HCT116 (cell line): ENCODE measurements around the gene GLYR1. TPM values are rescaled to one million over a fixed set of nuclear protein-coding genes. Genes with fewer than 3 reads are reported as not detected.

ENCODE experiments used
- ATAC-seq: fragments of 200-7000 bp; cut with Tn5 transposase; 2 replicates; pipeline ENCODE4 v1.9.1; 2020; ENCODE audit warnings: mild to moderate bottlenecking, moderate library complexity
- BruUV-seq: library from RNA; stranded (reverse); fragments of 400-500 nt; replicated peaks from 2 replicates; lab custom pipeline; 2021; lab: Mats Ljungman, UMichigan
- CTCF ChIA-PET: fragments of 300-600 bp; sonication (Branson Sonifier 250); formaldehyde crosslinking; loops from one replicate; lab custom pipeline; 2021; ENCODE audit warnings: antibody characterized with exemption; lab: Charles Lee
- POLR2A ChIA-PET: fragments of 300-600, 350-600 bp; sonication (Branson Sonifier 250); formaldehyde crosslinking; loops from one replicate; lab custom pipeline; 2021; ENCODE audit warnings: antibody characterized with exemption; lab: Charles Lee
- RAD21 ChIA-PET, 2 experiments: fragments of 300-600 bp; sonication (Branson Sonifier 250); formaldehyde crosslinking; loops; one replicate each; lab custom pipeline; 2023; ENCODE audit warnings: low total read pairs in 2 of 2; ENCODE audit not compliant: uncharacterized antibody in 2 of 2, unreplicated experiment in 2 of 2, low non-redundant PET in 1 of 2; lab: Charles Lee
- DNase-seq: peaks from one replicate; pipeline ENCODE4 v3.0.0-alpha.2; 2010; ENCODE audit warnings: low read depth, low spot score
- H2AFZ ChIP-seq: fragments of 200-600 bp; shearing (Covaris generic), sonication (generic); 2 replicates; pipeline ENCODE4 v1.6.1; 2017; ENCODE audit warnings: low read depth, mixed run types, mixed read lengths, antibody characterized with exemption, low read length; ENCODE audit not compliant: poor library complexity, severe bottlenecking
- H3K27ac ChIP-seq: 2 replicates; pipeline ENCODE4 v1.5.1; 2012; ENCODE audit warnings: low read depth, low read length
- H3K27me3 ChIP-seq: fragments of 200-600 bp; sonication (generic); 2 replicates; pipeline ENCODE4 v1.6.1; 2016; ENCODE audit warnings: mixed run types, low read length, mixed read lengths; ENCODE audit not compliant: insufficient read depth
- H3K36me3 ChIP-seq, 2 experiments: fragments of 200-500 bp in 1 of 2; fragments of 200-600 bp in 1 of 2; sonication (Bioruptor generic) in 1 of 2; sonication (generic) in 1 of 2; 2 replicates each; pipeline versions ENCODE4 v1.5.1 to v1.6.1; 2014 to 2016; ENCODE audit warnings: low read length in 2 of 2, inconsistent platforms in 1 of 2, mixed read lengths in 1 of 2, mixed run types in 1 of 2; ENCODE audit not compliant: insufficient read depth in 2 of 2, control insufficient read depth in 1 of 2
- H3K4me1 ChIP-seq, 2 experiments: fragments of 200-600 bp in 1 of 2; sonication (generic) in 1 of 2; 2 replicates each; pipeline versions ENCODE4 v1.5.1 to v1.6.1; 2012 to 2017; ENCODE audit warnings: low read length in 2 of 2, inconsistent platforms in 1 of 2, mild to moderate bottlenecking in 1 of 2, mixed read lengths in 1 of 2, mixed run types in 1 of 2, moderate library complexity in 1 of 2; ENCODE audit not compliant: insufficient read depth in 2 of 2, control insufficient read depth in 1 of 2
- H3K4me2 ChIP-seq: fragments of 200-600 bp; sonication (generic); 2 replicates; pipeline ENCODE4 v1.6.1; 2017; ENCODE audit warnings: mixed run types, low read length, mixed read lengths
- H3K4me3 ChIP-seq, 2 experiments: fragments of 200-600 bp in 1 of 2; sonication (generic) in 1 of 2; replicated peaks in 1 of 2; 2 replicates each; pipeline ENCODE4 v1.5.1; 2011 to 2016; ENCODE audit warnings: low read length in 2 of 2, control low read depth in 1 of 2, low read depth in 1 of 2, mild to moderate bottlenecking in 1 of 2, mixed read lengths in 1 of 2, mixed run types in 1 of 2
- H3K79me2 ChIP-seq: fragments of 200-600 bp; sonication (generic); 2 replicates; pipeline ENCODE4 v1.6.1; 2017; ENCODE audit warnings: mild to moderate bottlenecking, mixed run types, low read length, moderate library complexity, mixed read lengths; ENCODE audit not compliant: insufficient read depth
- H3K9ac ChIP-seq: fragments of 200-600 bp; sonication (generic); 2 replicates; pipeline ENCODE4 v1.6.1; 2016; ENCODE audit warnings: low read length, mixed read lengths
- H3K9me2 ChIP-seq: fragments of 200-600 bp; sonication (generic), shearing (Covaris generic); 2 replicates; pipeline ENCODE4 v1.6.1; 2017; ENCODE audit warnings: mixed run types, mild to moderate bottlenecking, moderate library complexity; ENCODE audit not compliant: insufficient read depth
- H3K9me3 ChIP-seq, 2 experiments: fragments of 200-500 bp in 1 of 2; fragments of 200-600 bp in 1 of 2; sonication (Bioruptor generic) in 1 of 2; sonication (generic) in 1 of 2; 2 replicates each; pipeline ENCODE4 v1.6.1; 2014 to 2017; ENCODE audit warnings: low read length in 2 of 2, mixed read lengths in 2 of 2, inconsistent platforms in 1 of 2, low read depth in 1 of 2, mild to moderate bottlenecking in 1 of 2, mixed run types in 1 of 2, moderate library complexity in 1 of 2; ENCODE audit not compliant: control insufficient read depth in 1 of 2, insufficient read depth in 1 of 2
- H4K20me1 ChIP-seq: fragments of 200-600 bp; sonication (generic), shearing (Covaris generic); 2 replicates; pipeline ENCODE4 v1.6.1; 2017; ENCODE audit warnings: mixed run types, mild to moderate bottlenecking, moderate library complexity; ENCODE audit not compliant: insufficient read depth
- EGR1 ChIP-seq: IDR thresholded peaks from 2 replicates; pipeline ENCODE4 v1.6.1; 2012; ENCODE audit warnings: low read depth
- ELF1 ChIP-seq: IDR thresholded peaks from 2 replicates; pipeline ENCODE4 v1.6.1; 2012; ENCODE audit warnings: low read depth, borderline replicate concordance
- EZH2 ChIP-seq: fragments of 200-600 bp; sonication (generic); IDR thresholded peaks from 2 replicates; pipeline ENCODE4 v1.6.1; 2017; ENCODE audit warnings: antibody characterized with exemption, mixed run types
- SP1 ChIP-seq: IDR thresholded peaks from 2 replicates; pipeline ENCODE4 v1.6.1; 2012; ENCODE audit warnings: low read depth
- TCF7L2 ChIP-seq: IDR thresholded peaks from 2 replicates; pipeline ENCODE4 v1.7.0; 2011; ENCODE audit warnings: borderline replicate concordance, inconsistent platforms; ENCODE audit not compliant: insufficient read depth, insufficient read length; ENCODE audit errors: extremely low read depth
- intact Hi-C: fragments of 100-400 bp; cut with micrococcal nuclease; formaldehyde crosslinking; loops from 2 replicates; pipeline ENCODE4 v1.10.0; 2022
- total RNA-seq: library from RNA; stranded (reverse); gene quantifications from one replicate; pipeline ENCODE4 v1.2.1, GENCODE V29; 2021; ENCODE audit not compliant: unreplicated experiment
- TF ChIP-seq, protein P1 (sequence below): IDR thresholded peaks from 2 replicates; pipeline ENCODE4 v1.6.1; 2012
- TF ChIP-seq, protein P2 (sequence below): IDR thresholded peaks from 2 replicates; pipeline ENCODE4 v1.6.1; 2011; ENCODE audit warnings: mild to moderate bottlenecking, low read length, moderate library complexity; ENCODE audit not compliant: insufficient replicate concordance; ENCODE audit errors: extremely low read depth

GLYR1 gene
- total RNA-seq, 1 experiment from 2014 or later: 50.0 TPM

DNA sequence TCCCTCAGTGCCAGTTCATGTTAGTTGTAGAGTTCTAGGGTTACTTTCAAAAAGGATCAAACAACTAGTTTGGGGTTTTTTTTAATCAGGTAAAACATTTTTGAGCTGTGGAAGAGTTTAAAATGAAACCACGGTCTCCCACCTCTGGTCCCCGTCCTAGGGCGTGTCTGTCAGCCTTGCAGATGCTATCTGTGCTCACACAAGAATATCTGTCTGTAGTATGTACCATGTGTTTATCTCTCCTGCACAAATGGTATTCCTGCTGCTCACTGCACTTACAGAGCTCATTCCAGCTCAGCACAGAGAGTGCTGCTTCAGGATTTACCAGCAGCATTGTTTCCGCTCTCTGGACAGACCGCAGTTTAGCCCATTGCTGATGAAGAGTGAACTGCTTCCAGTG is 39.1 kb upstream of the GLYR1 start:
- Histone ChIP-seq H3K9ac (no peak overlapping the region), H3K4me2 (no peak overlapping the region), H3K27ac (no peak overlapping the region), H3K9me2 (no peaks in the 10 kb centered on the region), H3K4me1 (peaks cover 19 to 23% of the 10 kb centered on the region in 2 experiments), H2AFZ (no peak overlapping the region), H3K27me3 (no peaks in the 10 kb centered on the region), H3K4me3 (no peak overlapping the region), H4K20me1 (peaks cover 8% of the 10 kb centered on the region; the same call in 1 of the 2 replicates), H3K79me2 (no peaks in the 10 kb centered on the region), H3K36me3 (peaks cover 27 to 31% of the 10 kb centered on the region in 2 experiments), H3K9me3 (no peaks in the 10 kb centered on the region; a peak in 1 of 4 replicates)
- ChIA-PET CTCF (no interaction called here), RAD21 (no interaction called here), POLR2A (no interaction called here)
- no peak for TF ChIP-seq EZH2
- intact Hi-C loops: no loop called here
- ATAC-seq (no peak), DNase-seq (no peak)
- BruUV-seq: no TSS peak

DNA sequence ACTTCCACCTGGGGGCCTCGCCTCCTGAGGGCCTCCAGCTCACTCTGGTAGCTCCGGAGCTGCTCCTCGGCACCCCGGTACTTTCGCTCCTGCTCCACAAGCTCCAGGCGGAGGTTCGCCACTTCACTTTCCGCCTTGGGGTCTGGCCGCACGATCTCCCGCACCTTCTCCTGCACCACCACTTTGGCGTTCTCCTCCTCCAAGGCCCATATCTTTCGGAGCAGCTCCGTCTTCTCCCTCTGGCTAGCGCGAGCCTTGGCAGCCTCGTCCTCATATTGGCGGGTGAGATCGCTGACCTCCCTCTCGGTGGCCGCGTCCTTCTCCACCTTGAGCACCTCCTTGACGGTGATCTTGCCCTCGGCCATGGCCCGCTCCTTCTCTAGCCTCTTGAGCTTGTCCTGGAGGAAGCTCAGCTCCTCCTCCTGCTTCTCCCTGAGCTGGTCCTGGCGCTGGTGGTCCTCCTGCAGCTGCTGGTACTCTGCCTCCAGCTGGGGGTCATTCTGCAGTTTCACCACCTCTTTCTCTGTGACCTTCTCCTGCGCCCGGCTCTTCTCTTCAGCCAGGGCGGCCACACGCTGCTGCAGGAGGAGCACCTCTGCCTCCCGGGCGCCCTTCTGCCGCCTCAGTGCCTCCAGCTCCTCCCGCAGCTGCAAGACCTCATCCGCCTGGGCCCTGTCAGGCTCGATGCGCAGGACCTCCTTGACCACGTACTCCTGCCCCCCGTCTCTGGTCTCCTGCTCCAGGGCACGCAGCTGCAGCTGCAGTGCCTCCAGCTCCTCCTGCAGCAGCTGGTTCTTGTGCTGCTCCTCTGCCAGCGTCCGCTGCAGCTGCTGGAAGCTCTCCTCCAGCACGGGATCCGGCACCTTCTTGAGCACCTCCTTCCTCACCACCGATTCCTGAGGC is 38.1 kb upstream of the GLYR1 start:
- no peak for TF ChIP-seq EZH2
- no peak for TF ChIP-seq TCF7L2
- TF ChIP-seq, protein P1, sequence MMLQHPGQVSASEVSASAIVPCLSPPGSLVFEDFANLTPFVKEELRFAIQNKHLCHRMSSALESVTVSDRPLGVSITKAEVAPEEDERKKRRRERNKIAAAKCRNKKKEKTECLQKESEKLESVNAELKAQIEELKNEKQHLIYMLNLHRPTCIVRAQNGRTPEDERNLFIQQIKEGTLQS: no peak
- no peak for TF ChIP-seq SP1
- TF ChIP-seq ELF1: no peak
- TF ChIP-seq, protein P2, sequence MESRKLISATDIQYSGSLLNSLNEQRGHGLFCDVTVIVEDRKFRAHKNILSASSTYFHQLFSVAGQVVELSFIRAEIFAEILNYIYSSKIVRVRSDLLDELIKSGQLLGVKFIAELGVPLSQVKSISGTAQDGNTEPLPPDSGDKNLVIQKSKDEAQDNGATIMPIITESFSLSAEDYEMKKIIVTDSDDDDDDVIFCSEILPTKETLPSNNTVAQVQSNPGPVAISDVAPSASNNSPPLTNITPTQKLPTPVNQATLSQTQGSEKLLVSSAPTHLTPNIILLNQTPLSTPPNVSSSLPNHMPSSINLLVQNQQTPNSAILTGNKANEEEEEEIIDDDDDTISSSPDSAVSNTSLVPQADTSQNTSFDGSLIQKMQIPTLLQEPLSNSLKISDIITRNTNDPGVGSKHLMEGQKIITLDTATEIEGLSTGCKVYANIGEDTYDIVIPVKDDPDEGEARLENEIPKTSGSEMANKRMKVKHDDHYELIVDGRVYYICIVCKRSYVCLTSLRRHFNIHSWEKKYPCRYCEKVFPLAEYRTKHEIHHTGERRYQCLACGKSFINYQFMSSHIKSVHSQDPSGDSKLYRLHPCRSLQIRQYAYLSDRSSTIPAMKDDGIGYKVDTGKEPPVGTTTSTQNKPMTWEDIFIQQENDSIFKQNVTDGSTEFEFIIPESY: no peak
- no peak for TF ChIP-seq EGR1
- CTCF ChIA-PET: no interaction called here
- H3K27ac ChIP-seq: no peak overlapping the region
- no peak overlapping the region for H3K4me2 ChIP-seq
- peaks cover 21 to 27% of the 10 kb centered on the region in 2 experiments for H3K4me1 ChIP-seq
- no peaks in the 10 kb centered on the region for H3K79me2 ChIP-seq
- H3K9ac ChIP-seq: no peak overlapping the region
- BruUV-seq: no TSS peak
- H4K20me1 ChIP-seq: peaks cover 8% of the 10 kb centered on the region; the same call in 1 of the 2 replicates
- RAD21 ChIA-PET: interaction anchor here (0.6 kb wide), 2 partner anchors 41 to 69 kb away, joined by 3 read pairs; no protein-coding TSS in a partner anchor
- DNase-seq (no peak), ATAC-seq (no peak)
- no peak overlapping the region for H2AFZ ChIP-seq
- H3K27me3 ChIP-seq: no peaks in the 10 kb centered on the region
- H3K4me3 ChIP-seq: no peak overlapping the region
- H3K9me2 ChIP-seq: no peaks in the 10 kb centered on the region
- H3K9me3 ChIP-seq: no peaks in the 10 kb centered on the region; a peak in 1 of 4 replicates
- intact Hi-C loops: no loop called here
- H3K36me3 ChIP-seq: peaks cover 26 to 40% of the 10 kb centered on the region in 2 experiments
- POLR2A ChIA-PET: no interaction called here
